SK-N-SH treated with all-trans-retinoic acid at 6 μM for 48 hours (cell line): ENCODE data around the gene PRELID1.

Experiments
- ATAC-seq: fragments of 200-7000 bp; cut with Tn5 transposase; 3 replicates; pipeline ENCODE4 v1.9.1; 2020; ENCODE audit warnings: mild to moderate bottlenecking, moderate library complexity
- ARNTL ChIP-seq: fragments of 450-650 bp; formaldehyde crosslinking; IDR thresholded peaks from 2 replicates; pipeline ENCODE4 v1.5.0; 2020; ENCODE audit warnings: low read depth, mild to moderate bottlenecking, moderate library complexity, borderline replicate concordance
- BACH2 ChIP-seq: fragments of 250-450 bp; sonication (Bioruptor Pico); IDR thresholded peaks from 2 replicates; pipeline ENCODE4 v1.9.0; 2021; ENCODE audit warnings: mild to moderate bottlenecking, borderline replicate concordance
- CSDC2 ChIP-seq: fragments of 250-450 bp; sonication (Bioruptor Pico); IDR thresholded peaks from 2 replicates; pipeline ENCODE4 v1.5.0; 2020; ENCODE audit warnings: mild to moderate bottlenecking, moderate library complexity
- ESRRG ChIP-seq: fragments of 250-450 bp; sonication (Bioruptor Pico); IDR thresholded peaks from 2 replicates; pipeline ENCODE4 v1.6.1; 2021; ENCODE audit warnings: mild to moderate bottlenecking
- ISL1 ChIP-seq: fragments of 250-450 bp; sonication (Bioruptor Pico); IDR thresholded peaks from 2 replicates; pipeline ENCODE4 v2.1.2; 2022; ENCODE audit warnings: mild to moderate bottlenecking, moderate library complexity
- OSR1 ChIP-seq: fragments of 250-450 bp; sonication (Bioruptor Pico); IDR thresholded peaks from 2 replicates; pipeline ENCODE4 v1.8.0; 2022; ENCODE audit warnings: moderate library complexity, mild to moderate bottlenecking, inconsistent platforms
- PPARA ChIP-seq: fragments of 250-450 bp; sonication (Bioruptor Pico); IDR thresholded peaks from 2 replicates; pipeline ENCODE4 v1.5.0; 2020; ENCODE audit warnings: mild to moderate bottlenecking, borderline replicate concordance
- RARB ChIP-seq: fragments of 250-450 bp; sonication (Bioruptor Pico); IDR thresholded peaks from 2 replicates; pipeline ENCODE4 v1.8.0; 2021; ENCODE audit warnings: mild to moderate bottlenecking, moderate library complexity
- SNAI2 ChIP-seq: fragments of 250-450 bp; sonication (Bioruptor Pico); IDR thresholded peaks from 2 replicates; pipeline ENCODE4 v1.5.0; 2020; ENCODE audit warnings: mild to moderate bottlenecking, moderate library complexity
- TCF4 ChIP-seq: fragments of 250-450 bp; sonication (Bioruptor Pico); IDR thresholded peaks from 2 replicates; pipeline ENCODE4 v1.8.0; 2021; ENCODE audit warnings: mild to moderate bottlenecking, moderate library complexity, borderline replicate concordance
- TOX ChIP-seq: fragments of 250-450 bp; sonication (Bioruptor Pico); IDR thresholded peaks from 2 replicates; pipeline ENCODE4 v1.8.0; 2021; ENCODE audit warnings: mild to moderate bottlenecking, moderate library complexity, borderline replicate concordance
- ZC3H10 ChIP-seq: fragments of 250-450 bp; sonication (Bioruptor Pico); IDR thresholded peaks from 2 replicates; pipeline ENCODE4 v1.5.1; 2021; ENCODE audit warnings: mild to moderate bottlenecking, moderate library complexity
- ZFP3 ChIP-seq: fragments of 250-450 bp; sonication (Bioruptor Pico); IDR thresholded peaks from 2 replicates; pipeline ENCODE4 v1.5.0; 2020; ENCODE audit warnings: mild to moderate bottlenecking, moderate library complexity
- ZFP30 ChIP-seq: fragments of 450-650 bp; formaldehyde crosslinking; IDR thresholded peaks from 2 replicates; pipeline ENCODE4 v1.5.0; 2022; ENCODE audit warnings: mild to moderate bottlenecking, moderate library complexity
- ZNF565 ChIP-seq: fragments of 450-650 bp; formaldehyde crosslinking; conservative IDR thresholded peaks from 2 replicates; pipeline ENCODE4 v1.5.0; 2020; ENCODE audit warnings: low read depth, mild to moderate bottlenecking, moderate library complexity
- ZNF70 ChIP-seq: fragments of 450-650 bp; formaldehyde crosslinking; IDR thresholded peaks from 2 replicates; pipeline ENCODE4 v1.5.0; 2020; ENCODE audit warnings: mild to moderate bottlenecking, moderate library complexity
- ZNF8 ChIP-seq: fragments of 450-650 bp; formaldehyde crosslinking; IDR thresholded peaks from 2 replicates; pipeline ENCODE4 v1.5.0; 2020; ENCODE audit warnings: mild to moderate bottlenecking, moderate library complexity
- TF ChIP-seq, protein P1 (sequence below): fragments of 250-450 bp; sonication (Bioruptor Pico); IDR thresholded peaks from 2 replicates; pipeline ENCODE4 v1.5.0; 2020; ENCODE audit warnings: mild to moderate bottlenecking, moderate library complexity
- TF ChIP-seq, protein P2 (sequence below): fragments of 250-450 bp; sonication (Bioruptor Pico); IDR thresholded peaks from 2 replicates; pipeline ENCODE4 v1.5.1; 2020; ENCODE audit warnings: low read depth, mild to moderate bottlenecking, moderate library complexity
- TF ChIP-seq, protein P3 (sequence below): fragments of 250-450 bp; sonication (Bioruptor Pico); IDR thresholded peaks from 2 replicates; pipeline ENCODE4 v1.5.1; 2021; ENCODE audit warnings: mild to moderate bottlenecking, moderate library complexity
- TF ChIP-seq, protein P4 (sequence below): fragments of 250-450 bp; sonication (Bioruptor Pico); IDR thresholded peaks from 2 replicates; pipeline ENCODE4 v1.8.0; 2020; ENCODE audit warnings: mild to moderate bottlenecking, moderate library complexity, borderline replicate concordance
- TF ChIP-seq, protein P5 (sequence below): fragments of 250-450 bp; sonication (Bioruptor Pico); IDR thresholded peaks from 2 replicates; pipeline ENCODE4 v1.8.0; 2021; ENCODE audit warnings: low read depth, mild to moderate bottlenecking, moderate library complexity, borderline replicate concordance

The PRELID1 gene

DNA sequence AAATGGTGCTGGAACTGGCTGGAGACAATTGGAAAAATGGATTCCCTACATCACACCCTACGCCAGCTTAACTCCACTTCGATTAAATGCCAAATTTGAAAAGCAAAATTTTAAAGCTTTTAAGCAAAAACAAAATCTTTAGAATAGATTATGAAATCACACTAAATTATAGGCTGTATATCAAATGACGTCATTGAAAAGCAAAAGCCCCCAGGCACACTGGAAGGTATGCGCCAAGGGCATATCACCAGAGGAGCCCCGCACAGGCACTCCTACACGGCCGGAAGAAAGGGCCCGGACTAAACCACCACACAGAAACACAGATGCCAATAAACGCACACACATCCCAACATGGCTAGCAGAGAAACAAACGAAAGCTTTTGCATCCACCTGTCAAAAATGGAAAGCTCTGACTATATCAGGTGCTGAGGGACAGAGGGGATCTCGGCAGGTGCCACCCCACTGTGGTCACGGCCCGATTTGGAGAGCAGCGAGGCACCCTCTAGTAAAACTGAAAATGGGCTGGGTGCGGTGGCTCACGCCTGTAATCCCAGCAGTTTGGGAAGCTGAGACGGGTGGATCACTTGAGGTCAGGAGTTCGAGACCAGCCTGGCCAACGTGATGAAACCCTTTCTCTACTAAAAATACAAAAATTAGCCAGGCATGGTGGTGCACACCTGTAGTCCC lies 25.1 kb downstream of the PRELID1 start:
- TF ChIP-seq PPARA (CRISPR knock-in tag): no peak
- TF ChIP-seq ZC3H10 (CRISPR knock-in tag): no peak
- TF ChIP-seq, protein P1, sequence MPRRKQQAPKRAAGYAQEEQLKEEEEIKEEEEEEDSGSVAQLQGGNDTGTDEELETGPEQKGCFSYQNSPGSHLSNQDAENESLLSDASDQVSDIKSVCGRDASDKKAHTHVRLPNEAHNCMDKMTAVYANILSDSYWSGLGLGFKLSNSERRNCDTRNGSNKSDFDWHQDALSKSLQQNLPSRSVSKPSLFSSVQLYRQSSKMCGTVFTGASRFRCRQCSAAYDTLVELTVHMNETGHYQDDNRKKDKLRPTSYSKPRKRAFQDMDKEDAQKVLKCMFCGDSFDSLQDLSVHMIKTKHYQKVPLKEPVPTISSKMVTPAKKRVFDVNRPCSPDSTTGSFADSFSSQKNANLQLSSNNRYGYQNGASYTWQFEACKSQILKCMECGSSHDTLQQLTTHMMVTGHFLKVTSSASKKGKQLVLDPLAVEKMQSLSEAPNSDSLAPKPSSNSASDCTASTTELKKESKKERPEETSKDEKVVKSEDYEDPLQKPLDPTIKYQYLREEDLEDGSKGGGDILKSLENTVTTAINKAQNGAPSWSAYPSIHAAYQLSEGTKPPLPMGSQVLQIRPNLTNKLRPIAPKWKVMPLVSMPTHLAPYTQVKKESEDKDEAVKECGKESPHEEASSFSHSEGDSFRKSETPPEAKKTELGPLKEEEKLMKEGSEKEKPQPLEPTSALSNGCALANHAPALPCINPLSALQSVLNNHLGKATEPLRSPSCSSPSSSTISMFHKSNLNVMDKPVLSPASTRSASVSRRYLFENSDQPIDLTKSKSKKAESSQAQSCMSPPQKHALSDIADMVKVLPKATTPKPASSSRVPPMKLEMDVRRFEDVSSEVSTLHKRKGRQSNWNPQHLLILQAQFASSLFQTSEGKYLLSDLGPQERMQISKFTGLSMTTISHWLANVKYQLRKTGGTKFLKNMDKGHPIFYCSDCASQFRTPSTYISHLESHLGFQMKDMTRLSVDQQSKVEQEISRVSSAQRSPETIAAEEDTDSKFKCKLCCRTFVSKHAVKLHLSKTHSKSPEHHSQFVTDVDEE: no peak
- no peak for TF ChIP-seq ARNTL (CRISPR knock-in tag)
- no peak for TF ChIP-seq ZNF70
- no peak for TF ChIP-seq RARB
- TF ChIP-seq ZFP30 (CRISPR knock-in tag): no peak
- no peak for TF ChIP-seq ZFP3
- ATAC-seq: no peak

DNA sequence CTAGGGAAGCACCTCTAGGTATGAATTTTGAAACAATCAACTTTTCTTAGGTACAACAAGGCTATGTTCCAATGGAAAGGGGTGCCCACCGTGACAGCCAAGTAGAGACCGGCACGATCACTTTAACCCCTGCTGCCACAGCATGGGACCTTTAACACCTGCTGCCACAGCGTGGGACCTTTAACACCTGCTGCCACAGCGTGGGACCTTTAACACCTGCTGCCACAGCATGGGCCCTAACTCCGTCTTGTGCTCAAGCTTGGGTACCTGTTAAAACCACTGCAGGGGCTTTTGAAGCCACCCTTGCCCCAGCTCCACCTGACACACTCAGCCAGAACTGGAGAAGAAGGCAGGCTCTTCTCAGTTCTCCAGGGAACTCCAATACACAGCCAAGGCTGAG lies 26.3 kb downstream of the PRELID1 start:
- no peak for TF ChIP-seq CSDC2 (CRISPR knock-in tag)
- TF ChIP-seq ZC3H10 (CRISPR knock-in tag): no peak
- TF ChIP-seq SNAI2 (CRISPR knock-in tag): no peak
- no peak for TF ChIP-seq ESRRG (CRISPR knock-in tag)
- no peak for TF ChIP-seq ISL1 (CRISPR knock-in tag)
- no peak for TF ChIP-seq PPARA (CRISPR knock-in tag)
- TF ChIP-seq ZFP30 (CRISPR knock-in tag): no peak
- no peak for TF ChIP-seq TCF4 (CRISPR knock-in tag)
- TF ChIP-seq ARNTL (CRISPR knock-in tag): no peak
- TF ChIP-seq, protein P2, sequence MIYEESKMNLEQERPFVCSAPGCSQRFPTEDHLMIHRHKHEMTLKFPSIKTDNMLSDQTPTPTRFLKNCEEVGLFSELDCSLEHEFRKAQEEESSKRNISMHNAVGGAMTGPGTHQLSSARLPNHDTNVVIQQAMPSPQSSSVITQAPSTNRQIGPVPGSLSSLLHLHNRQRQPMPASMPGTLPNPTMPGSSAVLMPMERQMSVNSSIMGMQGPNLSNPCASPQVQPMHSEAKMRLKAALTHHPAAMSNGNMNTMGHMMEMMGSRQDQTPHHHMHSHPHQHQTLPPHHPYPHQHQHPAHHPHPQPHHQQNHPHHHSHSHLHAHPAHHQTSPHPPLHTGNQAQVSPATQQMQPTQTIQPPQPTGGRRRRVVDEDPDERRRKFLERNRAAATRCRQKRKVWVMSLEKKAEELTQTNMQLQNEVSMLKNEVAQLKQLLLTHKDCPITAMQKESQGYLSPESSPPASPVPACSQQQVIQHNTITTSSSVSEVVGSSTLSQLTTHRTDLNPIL (CRISPR knock-in tag): no peak
- no peak for TF ChIP-seq RARB
- TF ChIP-seq, protein P3, sequence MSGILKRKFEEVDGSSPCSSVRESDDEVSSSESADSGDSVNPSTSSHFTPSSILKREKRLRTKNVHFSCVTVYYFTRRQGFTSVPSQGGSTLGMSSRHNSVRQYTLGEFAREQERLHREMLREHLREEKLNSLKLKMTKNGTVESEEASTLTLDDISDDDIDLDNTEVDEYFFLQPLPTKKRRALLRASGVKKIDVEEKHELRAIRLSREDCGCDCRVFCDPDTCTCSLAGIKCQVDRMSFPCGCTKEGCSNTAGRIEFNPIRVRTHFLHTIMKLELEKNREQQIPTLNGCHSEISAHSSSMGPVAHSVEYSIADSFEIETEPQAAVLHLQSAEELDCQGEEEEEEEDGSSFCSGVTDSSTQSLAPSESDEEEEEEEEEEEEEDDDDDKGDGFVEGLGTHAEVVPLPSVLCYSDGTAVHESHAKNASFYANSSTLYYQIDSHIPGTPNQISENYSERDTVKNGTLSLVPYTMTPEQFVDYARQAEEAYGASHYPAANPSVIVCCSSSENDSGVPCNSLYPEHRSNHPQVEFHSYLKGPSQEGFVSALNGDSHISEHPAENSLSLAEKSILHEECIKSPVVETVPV (CRISPR knock-in tag): no peak
- TF ChIP-seq ZNF565 (CRISPR knock-in tag): no peak
- TF ChIP-seq, protein P1: no peak
- TF ChIP-seq, protein P4, sequence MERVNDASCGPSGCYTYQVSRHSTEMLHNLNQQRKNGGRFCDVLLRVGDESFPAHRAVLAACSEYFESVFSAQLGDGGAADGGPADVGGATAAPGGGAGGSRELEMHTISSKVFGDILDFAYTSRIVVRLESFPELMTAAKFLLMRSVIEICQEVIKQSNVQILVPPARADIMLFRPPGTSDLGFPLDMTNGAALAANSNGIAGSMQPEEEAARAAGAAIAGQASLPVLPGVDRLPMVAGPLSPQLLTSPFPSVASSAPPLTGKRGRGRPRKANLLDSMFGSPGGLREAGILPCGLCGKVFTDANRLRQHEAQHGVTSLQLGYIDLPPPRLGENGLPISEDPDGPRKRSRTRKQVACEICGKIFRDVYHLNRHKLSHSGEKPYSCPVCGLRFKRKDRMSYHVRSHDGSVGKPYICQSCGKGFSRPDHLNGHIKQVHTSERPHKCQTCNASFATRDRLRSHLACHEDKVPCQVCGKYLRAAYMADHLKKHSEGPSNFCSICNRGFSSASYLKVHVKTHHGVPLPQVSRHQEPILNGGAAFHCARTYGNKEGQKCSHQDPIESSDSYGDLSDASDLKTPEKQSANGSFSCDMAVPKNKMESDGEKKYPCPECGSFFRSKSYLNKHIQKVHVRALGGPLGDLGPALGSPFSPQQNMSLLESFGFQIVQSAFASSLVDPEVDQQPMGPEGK (CRISPR knock-in tag): no peak
- no peak for TF ChIP-seq OSR1 (CRISPR knock-in tag)
- TF ChIP-seq, protein P5, sequence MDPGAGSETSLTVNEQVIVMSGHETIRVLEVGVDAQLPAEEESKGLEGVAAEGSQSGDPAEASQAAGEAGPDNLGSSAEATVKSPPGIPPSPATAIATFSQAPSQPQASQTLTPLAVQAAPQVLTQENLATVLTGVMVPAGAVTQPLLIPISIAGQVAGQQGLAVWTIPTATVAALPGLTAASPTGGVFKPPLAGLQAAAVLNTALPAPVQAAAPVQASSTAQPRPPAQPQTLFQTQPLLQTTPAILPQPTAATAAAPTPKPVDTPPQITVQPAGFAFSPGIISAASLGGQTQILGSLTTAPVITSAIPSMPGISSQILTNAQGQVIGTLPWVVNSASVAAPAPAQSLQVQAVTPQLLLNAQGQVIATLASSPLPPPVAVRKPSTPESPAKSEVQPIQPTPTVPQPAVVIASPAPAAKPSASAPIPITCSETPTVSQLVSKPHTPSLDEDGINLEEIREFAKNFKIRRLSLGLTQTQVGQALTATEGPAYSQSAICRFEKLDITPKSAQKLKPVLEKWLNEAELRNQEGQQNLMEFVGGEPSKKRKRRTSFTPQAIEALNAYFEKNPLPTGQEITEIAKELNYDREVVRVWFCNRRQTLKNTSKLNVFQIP (CRISPR knock-in tag): no peak
- TF ChIP-seq ZNF8: no peak
- TF ChIP-seq BACH2 (CRISPR knock-in tag): no peak
- no peak for TF ChIP-seq TOX

More for the DNA sequence above, 26.3 kb downstream of the PRELID1 start:
- no peak for ATAC-seq
